Astrocyte of the spinal cord (primary cell): ENCODE results near the gene TMUB1.

Source experiments
- DNase-seq: peaks from one replicate; pipeline ENCODE4 v3.0.0; 2011; ENCODE audit warnings: low read depth, low spot score
- H3K4me3 ChIP-seq: 2 replicates; pipeline ENCODE4 v1.5.1; 2011; ENCODE audit warnings: low read depth, mild to moderate bottlenecking, low read length, moderate library complexity
- CTCF ChIP-seq: IDR thresholded peaks from 2 replicates; pipeline ENCODE4 v1.5.1; 2012; ENCODE audit warnings: low read depth, mild to moderate bottlenecking, low read length, inconsistent platforms
- in situ Hi-C: cut with HindIII; loops from 2 replicates; pipeline ENCODE4 v1.10.0; 2017; ENCODE audit warnings: low sequenced_read_pairs

Gene TMUB1

GRCh38 chr7:151095123-151095797 is 12.0 kb upstream of the TMUB1 start:
- in situ Hi-C loops = no loop called here
- no peak for DNase-seq
- no peak for TF ChIP-seq CTCF
- H3K4me3 ChIP-seq = no peak overlapping the region

GRCh38 chr7:151094675-151095074 is 11.4 kb upstream of the TMUB1 start:
- no peak for TF ChIP-seq CTCF
- no peak overlapping the region for H3K4me3 ChIP-seq
- DNase-seq = no peak
- in situ Hi-C loops = no loop called here

- no peak for TF ChIP-seq CTCF
- DNase-seq = no peak
- no peak overlapping the region for H3K4me3 ChIP-seq
- in situ Hi-C loops = no loop called here
These were observed 10.5 kb upstream of the TMUB1 start for GRCh38 chr7:151093748-151094147.

- no peak for TF ChIP-seq CTCF
- DNase-seq = no peak
- in situ Hi-C loops = no loop called here
- no peak overlapping the region for H3K4me3 ChIP-seq
These were observed 8.7 kb upstream of the TMUB1 start for GRCh38 chr7:151091988-151092387.

- peak; percentile 75 for TF ChIP-seq CTCF
- DNase-seq = no peak
- in situ Hi-C loops = no loop called here
- no peak overlapping the region for H3K4me3 ChIP-seq
These were observed 8.1 kb upstream of the TMUB1 start for GRCh38 chr7:151091431-151091830.

GRCh38 chr7:151091003-151091402 is 7.7 kb upstream of the TMUB1 start:
- DNase-seq = no peak
- no peak overlapping the region for H3K4me3 ChIP-seq
- in situ Hi-C loops = no loop called here
- TF ChIP-seq CTCF = no peak
